HG02840 (cell line): Measurements from ENCODE around the gene INPP5K.

Experiments used
- ATAC-seq: cut with Tn5 transposase; IDR thresholded peaks from one replicate; pipeline ENCODE4 v1.9.1; 2021; ENCODE audit warnings: mild to moderate bottlenecking, moderate library complexity, moderate number of reproducible peaks; ENCODE audit not compliant: unreplicated experiment, low FRiP score

The INPP5K gene

GRCh38 chr17:1487939-1488825 is 28.2 kb downstream of the INPP5K start:
- no peak for ATAC-seq

GRCh38 chr17:1486802-1487695 is 29.4 kb downstream of the INPP5K start:
- ATAC-seq: no peak

- ATAC-seq: peak; percentile 28
Observed at GRCh38 chr17:1485423-1486376, 30.7 kb downstream of the INPP5K start.

GRCh38 chr17:1484676-1485422 is 31.6 kb downstream of the INPP5K start:
- ATAC-seq: peak; percentile 38

GRCh38 chr17:1484060-1484535 is 32.3 kb downstream of the INPP5K start:
- ATAC-seq: no peak

GRCh38 chr17:1482680-1483079 is 33.7 kb downstream of the INPP5K start:
- ATAC-seq: no peak

GRCh38 chr17:1481736-1482135 is 34.7 kb downstream of the INPP5K start:
- no peak for ATAC-seq

- no peak for ATAC-seq
Observed at GRCh38 chr17:1480747-1481465, 35.5 kb downstream of the INPP5K start.

GRCh38 chr17:1478418-1478817 is 38.0 kb downstream of the INPP5K start:
- ATAC-seq: no peak

- ATAC-seq: no peak
Observed at GRCh38 chr17:1475321-1475854, 41.0 kb downstream of the INPP5K start.

GRCh38 chr17:1474402-1475189 is 41.8 kb downstream of the INPP5K start:
- ATAC-seq: no peak

GRCh38 chr17:1473841-1474240 is 42.6 kb downstream of the INPP5K start:
- ATAC-seq: no peak

GRCh38 chr17:1473170-1473569 is 43.2 kb downstream of the INPP5K start:
- no peak for ATAC-seq

GRCh38 chr17:1471911-1472821 is 44.2 kb downstream of the INPP5K start:
- no peak for ATAC-seq

- no peak for ATAC-seq
Observed at GRCh38 chr17:1471490-1471889, 44.9 kb downstream of the INPP5K start.

GRCh38 chr17:1470755-1471462 is 45.5 kb downstream of the INPP5K start:
- no peak for ATAC-seq
